Measurements from ENCODE around the gene IL3.

DNA sequence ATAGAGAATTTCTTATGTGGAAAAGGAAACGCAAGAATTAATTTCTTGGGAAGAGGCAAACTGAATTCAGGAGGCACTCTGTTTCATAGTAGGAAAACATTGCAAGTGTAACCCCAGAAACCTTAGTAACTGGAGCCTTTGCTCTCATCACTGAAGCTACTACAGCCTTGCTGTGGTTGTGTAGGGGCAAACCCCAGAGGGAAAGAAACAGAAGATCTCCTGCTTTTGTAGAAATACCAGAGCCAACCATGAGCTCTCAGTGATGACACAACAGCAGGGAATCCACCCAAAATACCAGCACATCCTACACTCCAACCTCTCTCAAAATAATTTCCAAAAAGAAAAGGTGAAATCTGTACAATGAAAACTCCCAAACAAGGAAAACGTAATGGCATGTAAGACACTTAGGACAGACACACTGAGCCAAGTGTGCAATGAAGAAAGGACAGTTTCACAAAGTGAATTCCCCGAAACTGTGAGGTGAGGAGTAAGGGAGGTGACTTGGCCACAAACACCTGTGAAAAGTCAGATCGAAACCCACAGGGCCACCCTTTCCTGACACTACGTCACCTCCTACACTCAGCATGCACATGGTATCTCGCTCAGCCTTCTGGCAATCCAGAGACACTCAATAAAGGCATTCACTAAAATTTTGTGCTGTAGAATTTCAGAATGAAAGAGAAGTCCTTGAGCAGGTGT lies 40.4 kb upstream of the IL3 start:
- TF ChIP-seq RAD21 (IDR thresholded peaks at IDR 0.05; ENCODE audit: low read depth), result no peak
- TF ChIP-seq, protein P1, sequence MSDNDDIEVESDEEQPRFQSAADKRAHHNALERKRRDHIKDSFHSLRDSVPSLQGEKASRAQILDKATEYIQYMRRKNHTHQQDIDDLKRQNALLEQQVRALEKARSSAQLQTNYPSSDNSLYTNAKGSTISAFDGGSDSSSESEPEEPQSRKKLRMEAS (IDR thresholded peaks at IDR 0.05), result no peak
- no peak for TF ChIP-seq FOXM1 (IDR thresholded peaks at IDR 0.05; ENCODE audit: borderline replicate concordance, low read depth)
- no peak for TF ChIP-seq CEBPB (IDR thresholded peaks at IDR 0.05)
- TF ChIP-seq USF1 (IDR thresholded peaks at IDR 0.05), result no peak
- TF ChIP-seq CREB1 (IDR thresholded peaks at IDR 0.05; ENCODE audit: low read depth), result no peak
- TF ChIP-seq EP300 (IDR thresholded peaks at IDR 0.05; ENCODE audit: borderline replicate concordance), result no peak
- no peak for TF ChIP-seq YY1 (IDR thresholded peaks at IDR 0.05; ENCODE audit: low read depth)
- TF ChIP-seq TAF1 (IDR thresholded peaks at IDR 0.05; ENCODE audit: low read depth), result no peak

Measured in Ishikawa (cell line).